GM23248 (cell line): ENCODE results near the gene SIGLEC5.

Source experiments
- EZH2 ChIP-seq: fragments of 200-600 bp; sonication (generic); IDR thresholded peaks from 2 replicates; pipeline ENCODE4 v1.6.1; 2018; ENCODE audit warnings: antibody characterized with exemption, mild to moderate bottlenecking; ENCODE audit not compliant: insufficient read depth, poor library complexity, severe bottlenecking
- EZH2phosphoT487 ChIP-seq: fragments of 200-600 bp; sonication (generic); IDR thresholded peaks from 2 replicates; pipeline ENCODE4 v1.6.1; 2018; ENCODE audit warnings: antibody characterized with exemption, moderate library complexity, mild to moderate bottlenecking, low read depth; ENCODE audit not compliant: insufficient read depth

DNA sequence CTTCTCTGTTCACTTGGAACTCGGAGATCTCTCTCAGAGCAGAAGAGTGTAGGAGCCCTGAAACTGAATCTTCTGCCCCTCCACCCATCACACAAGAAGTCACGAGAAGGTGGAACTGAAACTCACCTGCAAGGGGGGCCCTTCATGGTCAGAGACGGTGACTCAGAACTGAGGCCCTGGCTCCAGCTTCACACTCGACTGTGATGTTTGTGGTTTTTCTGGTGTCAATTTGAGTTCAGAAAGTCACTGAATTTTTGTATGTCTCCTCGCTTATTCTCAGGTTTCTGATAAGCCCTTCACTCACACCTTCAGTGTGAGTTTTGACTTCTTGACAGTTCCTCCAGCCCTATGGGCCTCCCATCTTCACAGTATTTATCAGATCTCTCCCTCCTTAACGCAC, 23.1 kb downstream of the SIGLEC5 start:
- TF ChIP-seq EZH2 (no peak), EZH2phosphoT487 (no peak)
